IPS-20b (cell line): ENCODE measurements around the gene PKN2.

Experiments used
- H3K27ac ChIP-seq: one replicate; pipeline ENCODE4 v1.5.1; 2013; ENCODE audit warnings: low read length
- H3K27me3 ChIP-seq: 2 replicates; pipeline ENCODE4 v1.6.1; 2013; ENCODE audit warnings: mild to moderate bottlenecking, low read length, inconsistent platforms; ENCODE audit not compliant: insufficient read depth
- H3K36me3 ChIP-seq: 2 replicates; pipeline ENCODE4 v1.6.1; 2013; ENCODE audit warnings: low read depth, mild to moderate bottlenecking, inconsistent platforms, low read length, moderate library complexity; ENCODE audit not compliant: insufficient read depth
- H3K4me1 ChIP-seq: 2 replicates; pipeline ENCODE4 v1.6.1; 2013; ENCODE audit warnings: mild to moderate bottlenecking, control low read depth, inconsistent platforms, low read length, moderate library complexity; ENCODE audit not compliant: insufficient read depth
- H3K4me3 ChIP-seq: 2 replicates; pipeline ENCODE4 v1.5.1; 2013; ENCODE audit warnings: mild to moderate bottlenecking, low read length, inconsistent platforms
- H3K9ac ChIP-seq: 2 replicates; pipeline ENCODE4 v1.6.1; 2013; ENCODE audit warnings: low read depth, mild to moderate bottlenecking, inconsistent platforms, low read length, moderate library complexity
- H3K9me3 ChIP-seq: 2 replicates; pipeline ENCODE4 v1.6.1; 2013; ENCODE audit warnings: mild to moderate bottlenecking, low read depth, low read length, inconsistent platforms; ENCODE audit not compliant: insufficient read depth

The PKN2 gene

DNA sequence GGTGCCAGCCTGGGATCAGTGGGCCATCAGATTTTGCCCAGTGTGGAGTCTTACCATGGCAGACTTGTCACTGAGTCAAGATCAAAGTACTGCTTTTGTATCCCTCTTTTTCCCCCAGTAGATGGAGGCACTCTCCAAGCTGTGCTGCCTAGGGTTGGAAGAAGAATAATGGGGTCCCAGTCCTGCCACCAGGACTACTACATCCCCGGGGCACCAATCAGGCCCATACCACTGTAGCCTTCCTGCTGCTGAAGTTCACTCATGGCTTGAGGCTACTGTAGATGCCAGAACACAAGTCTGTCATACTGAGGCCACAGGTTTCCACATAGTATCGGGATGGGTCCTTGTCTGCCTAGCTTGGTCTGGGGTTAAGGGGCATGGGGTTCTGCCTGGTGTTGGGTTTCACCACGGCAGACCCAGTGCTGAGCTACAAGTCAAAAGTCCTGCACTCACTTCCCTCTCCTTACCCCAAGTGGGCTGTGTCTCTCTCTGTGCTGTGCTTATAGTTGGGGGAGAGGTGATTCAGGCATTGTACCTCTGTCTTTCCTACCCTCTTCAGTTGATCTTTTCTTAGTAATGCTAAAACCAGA is 53.4 kb downstream of the PKN2 start:
- Histone ChIP-seq H3K4me3 (no peak overlapping the region), H3K4me1 (peaks cover 7% of the 10 kb centered on the region; the same call in 1 of the 2 replicates), H3K9me3 (no peaks in the 10 kb centered on the region), H3K27me3 (no peaks in the 10 kb centered on the region), H3K27ac (no peak overlapping the region), H3K9ac (no peak overlapping the region), H3K36me3 (peaks cover 6% of the 10 kb centered on the region; the same call in 1 of the 2 replicates)

DNA sequence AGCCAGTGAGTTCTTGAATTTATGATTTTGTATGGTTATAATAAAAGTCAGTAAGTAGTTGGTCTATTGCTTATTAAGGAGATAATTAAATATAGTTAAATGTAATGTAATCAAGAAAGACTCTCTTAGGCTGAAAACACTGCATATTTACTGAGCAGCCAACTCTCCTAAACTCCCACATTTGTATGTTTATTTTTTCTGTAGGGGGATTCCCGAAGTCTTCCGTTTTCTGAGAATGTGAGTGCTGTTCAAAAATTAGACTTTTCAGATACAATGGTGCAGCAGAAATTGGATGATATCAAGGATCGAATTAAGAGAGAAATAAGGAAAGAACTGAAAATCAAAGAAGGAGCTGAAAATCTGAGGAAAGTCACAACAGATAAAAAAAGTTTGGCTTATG is 56.7 kb downstream of the PKN2 start:
- Histone ChIP-seq H3K4me1 (peaks cover 7% of the 10 kb centered on the region; the same call in 1 of the 2 replicates), H3K36me3 (peaks cover 27% of the 10 kb centered on the region), H3K27me3 (no peaks in the 10 kb centered on the region), H3K27ac (no peak overlapping the region), H3K9ac (no peak overlapping the region), H3K9me3 (no peaks in the 10 kb centered on the region), H3K4me3 (no peak overlapping the region)

DNA sequence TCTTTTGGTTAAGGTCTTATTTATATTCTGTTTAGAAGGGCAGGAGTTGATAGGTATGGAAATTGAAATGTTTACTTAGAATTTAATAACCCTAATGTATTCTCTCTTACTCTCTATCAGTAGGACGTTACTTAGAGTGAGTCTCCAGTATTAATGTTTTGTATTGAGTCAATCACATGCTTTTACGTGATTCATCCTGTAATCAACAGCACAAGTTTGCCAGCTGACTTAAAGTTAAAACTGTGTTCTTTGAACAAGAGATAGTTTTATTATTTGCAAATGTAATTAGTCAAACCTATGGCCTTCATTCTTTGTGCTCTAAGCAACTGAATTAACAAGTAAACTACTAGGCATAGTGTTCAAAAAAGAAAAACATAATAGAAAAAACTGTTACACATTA is 57.3 kb downstream of the PKN2 start:
- Histone ChIP-seq H3K9ac (no peak overlapping the region), H3K4me1 (peaks cover 7% of the 10 kb centered on the region; the same call in 1 of the 2 replicates), H3K36me3 (peaks cover 28% of the 10 kb centered on the region), H3K27me3 (no peaks in the 10 kb centered on the region), H3K27ac (no peak overlapping the region), H3K9me3 (no peaks in the 10 kb centered on the region), H3K4me3 (no peak overlapping the region)

DNA sequence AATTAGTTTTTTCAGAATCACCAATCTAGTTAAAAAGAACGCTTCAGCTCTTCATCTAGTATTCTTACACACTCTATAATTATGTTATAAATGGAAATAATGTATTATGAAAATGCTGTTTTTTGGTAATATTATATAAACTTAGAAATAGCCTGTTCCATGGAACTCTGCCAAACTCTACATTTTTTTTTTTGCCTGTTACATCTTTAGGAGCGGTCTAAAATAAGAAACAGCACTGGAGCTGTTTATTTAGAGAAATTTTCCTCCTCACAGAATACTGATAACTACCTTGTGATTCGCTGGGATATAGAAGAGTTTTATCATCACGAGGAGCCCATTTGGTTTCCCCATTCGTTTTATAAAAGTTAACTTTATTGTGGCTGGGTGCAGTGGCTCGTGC is 58.5 kb downstream of the PKN2 start:
- Histone ChIP-seq H3K9ac (no peak overlapping the region), H3K4me1 (peaks cover 7% of the 10 kb centered on the region; the same call in 1 of the 2 replicates), H3K27ac (no peak overlapping the region), H3K4me3 (no peak overlapping the region), H3K36me3 (peaks cover 28% of the 10 kb centered on the region), H3K27me3 (no peaks in the 10 kb centered on the region), H3K9me3 (no peaks in the 10 kb centered on the region)

DNA sequence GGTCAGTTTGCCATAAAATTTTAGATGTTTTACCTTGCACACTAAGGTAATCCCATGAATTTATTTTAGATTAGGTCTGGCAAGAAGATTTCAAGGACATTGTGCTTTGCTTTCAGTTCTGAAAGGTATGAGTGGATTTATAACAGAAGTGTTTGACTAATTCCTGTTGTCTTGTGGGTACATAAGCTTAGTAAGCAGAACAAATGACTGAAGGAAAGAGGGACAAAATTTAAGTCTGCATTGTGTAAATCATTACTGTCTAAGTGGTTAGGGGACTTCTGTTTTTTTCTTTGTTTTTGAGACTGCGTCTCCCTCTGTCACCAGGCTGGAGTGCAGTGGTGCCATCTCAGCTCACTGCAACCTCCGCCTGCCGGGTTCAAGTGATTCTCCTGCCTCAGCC is 60.1 kb downstream of the PKN2 start:
- Histone ChIP-seq H3K9me3 (no peaks in the 10 kb centered on the region), H3K9ac (no peak overlapping the region), H3K4me1 (no peaks in the 10 kb centered on the region), H3K4me3 (no peak overlapping the region), H3K36me3 (peaks cover 28% of the 10 kb centered on the region), H3K27ac (no peak overlapping the region), H3K27me3 (no peaks in the 10 kb centered on the region)

DNA sequence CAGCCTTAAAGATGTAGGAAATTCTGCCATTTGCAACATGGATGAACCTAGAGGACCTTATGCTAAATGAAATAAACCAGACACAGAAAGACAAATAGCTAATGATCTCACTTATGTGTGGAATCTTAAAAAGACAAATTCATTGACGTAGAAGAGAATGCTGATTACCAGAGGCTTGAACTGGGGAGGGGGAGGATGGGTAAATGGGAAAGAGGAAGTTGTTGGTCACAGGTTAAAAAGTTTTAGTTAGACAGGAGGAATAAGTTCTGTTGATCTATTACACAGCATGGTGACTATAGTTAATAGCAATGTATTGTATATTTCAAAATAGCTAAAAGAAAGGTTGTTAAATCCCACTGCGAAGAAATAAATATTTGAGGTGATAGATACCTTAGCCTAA is 62.8 kb downstream of the PKN2 start:
- no peaks in the 10 kb centered on the region for H3K4me1 ChIP-seq
- H3K9me3 ChIP-seq = no peaks in the 10 kb centered on the region
- no peak overlapping the region for H3K4me3 ChIP-seq
- peaks cover 24% of the 10 kb centered on the region for H3K36me3 ChIP-seq
- H3K27me3 ChIP-seq = no peaks in the 10 kb centered on the region
- no peak overlapping the region for H3K27ac ChIP-seq
- H3K9ac ChIP-seq = no peak overlapping the region

DNA sequence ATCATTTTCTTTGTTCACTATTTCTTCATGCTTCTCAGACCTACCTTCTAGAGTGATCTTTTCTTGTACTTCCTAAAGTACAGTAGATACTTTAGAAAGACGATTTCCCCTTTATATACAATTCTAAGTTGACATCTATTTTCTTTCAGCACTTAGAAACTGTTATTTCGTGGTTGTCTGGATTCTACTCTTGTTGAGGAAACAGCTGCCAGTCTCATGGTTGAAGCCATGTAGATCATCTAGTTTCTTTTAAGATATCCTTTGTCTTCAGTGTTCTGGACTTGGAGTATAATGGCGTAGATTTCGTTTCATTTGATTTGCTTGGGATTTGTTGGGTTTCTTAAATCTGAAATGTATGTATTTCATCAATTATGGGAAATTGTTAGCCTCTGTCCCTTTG is 67.6 kb downstream of the PKN2 start:
- Histone ChIP-seq H3K4me1 (no peaks in the 10 kb centered on the region), H3K27me3 (no peaks in the 10 kb centered on the region), H3K4me3 (no peak overlapping the region), H3K27ac (no peak overlapping the region), H3K9me3 (no peaks in the 10 kb centered on the region), H3K36me3 (peaks cover 3% of the 10 kb centered on the region; the same call in 1 of the 2 replicates), H3K9ac (no peak overlapping the region)

DNA sequence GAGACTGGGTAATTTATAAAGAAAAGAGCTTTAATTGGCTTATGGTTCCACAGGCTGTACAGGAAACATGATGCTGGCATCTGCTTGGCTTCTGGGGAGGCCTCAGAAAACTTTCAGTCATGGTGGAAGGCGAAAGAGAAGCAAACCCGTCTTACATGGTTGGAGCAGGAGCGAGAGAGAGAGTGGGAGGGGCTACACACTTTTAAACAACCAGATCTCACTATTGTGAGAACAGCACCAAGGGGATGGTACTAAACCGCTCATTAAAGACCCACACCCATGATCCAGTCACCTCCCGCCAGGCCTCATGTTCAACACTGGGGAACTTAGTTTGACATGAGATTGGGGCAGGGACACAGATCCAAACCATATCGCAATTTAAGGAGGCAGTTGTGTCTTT is 69.4 kb downstream of the PKN2 start:
- Histone ChIP-seq H3K27me3 (no peaks in the 10 kb centered on the region), H3K27ac (no peak overlapping the region), H3K9ac (no peak overlapping the region), H3K4me1 (no peaks in the 10 kb centered on the region), H3K9me3 (no peaks in the 10 kb centered on the region), H3K36me3 (peaks cover 3% of the 10 kb centered on the region; the same call in 1 of the 2 replicates), H3K4me3 (no peak overlapping the region)

DNA sequence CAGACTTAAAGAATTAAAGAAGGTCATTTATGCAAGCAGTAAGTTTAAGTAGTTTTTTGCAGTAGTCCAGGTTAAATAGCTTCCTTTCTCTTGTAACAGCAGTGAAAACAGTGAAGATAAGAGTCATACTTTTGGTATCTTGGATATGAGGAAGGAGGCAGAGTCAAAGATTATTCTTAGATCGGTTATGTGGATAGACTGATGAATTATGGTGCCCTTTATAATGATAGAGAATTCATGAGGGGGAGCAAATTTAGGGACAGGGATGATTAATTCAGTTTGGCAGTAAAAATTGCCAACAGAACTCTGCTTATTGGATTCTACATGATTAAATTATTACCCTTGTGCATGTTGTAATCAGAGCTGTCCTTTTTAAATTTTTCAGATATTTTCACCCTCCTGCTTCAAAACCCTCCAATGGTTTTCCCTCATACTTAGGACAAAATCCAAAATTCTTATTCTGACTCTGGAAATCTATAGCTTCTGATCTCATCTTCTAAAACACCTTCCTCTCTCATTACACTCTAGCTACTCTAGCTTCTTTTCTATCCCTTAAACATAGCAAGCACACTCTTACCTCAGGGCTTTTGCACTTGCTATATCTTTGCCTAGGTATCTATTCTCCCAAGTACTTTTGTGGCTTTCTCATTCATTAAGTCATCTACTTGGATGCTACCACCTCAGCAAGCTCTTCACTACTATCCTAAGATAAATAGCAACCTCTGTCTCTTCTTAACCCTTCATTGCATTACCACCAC is 79.8 kb downstream of the PKN2 start:
- no peak overlapping the region for H3K9ac ChIP-seq
- H3K27me3 ChIP-seq = no peaks in the 10 kb centered on the region
- no peak overlapping the region for H3K4me3 ChIP-seq
- H3K4me1 ChIP-seq = peaks cover 15% of the 10 kb centered on the region; the same call in 1 of the 2 replicates
- no peaks in the 10 kb centered on the region for H3K9me3 ChIP-seq
- peaks cover 28% of the 10 kb centered on the region for H3K36me3 ChIP-seq
- H3K27ac ChIP-seq = no peak overlapping the region

DNA sequence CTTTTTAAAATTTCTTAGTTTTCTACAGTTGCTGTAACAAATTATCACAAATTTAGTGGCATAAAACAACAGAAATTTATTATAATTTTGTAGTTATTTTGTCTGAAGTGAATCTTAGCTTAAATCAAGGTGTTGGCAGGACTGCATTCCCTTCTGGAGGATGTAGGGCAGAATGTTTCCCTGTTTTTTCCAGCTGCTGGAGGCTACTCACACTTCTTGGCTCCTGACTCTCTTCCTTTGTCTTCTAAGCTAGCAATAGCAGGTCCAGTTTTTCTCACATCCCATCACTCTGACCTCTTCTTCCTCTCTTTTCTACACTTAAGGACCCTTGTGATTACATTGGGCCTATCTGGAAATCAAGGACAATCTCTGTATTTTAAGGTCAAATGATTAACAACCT is 84.1 kb downstream of the PKN2 start:
- Histone ChIP-seq H3K36me3 (peaks cover 24% of the 10 kb centered on the region), H3K9ac (no peak overlapping the region), H3K27ac (peak overlapping the region; percentile 37), H3K4me3 (no peak overlapping the region), H3K27me3 (no peaks in the 10 kb centered on the region), H3K9me3 (no peaks in the 10 kb centered on the region), H3K4me1 (peaks cover 16% of the 10 kb centered on the region; the same call in 1 of the 2 replicates)

DNA sequence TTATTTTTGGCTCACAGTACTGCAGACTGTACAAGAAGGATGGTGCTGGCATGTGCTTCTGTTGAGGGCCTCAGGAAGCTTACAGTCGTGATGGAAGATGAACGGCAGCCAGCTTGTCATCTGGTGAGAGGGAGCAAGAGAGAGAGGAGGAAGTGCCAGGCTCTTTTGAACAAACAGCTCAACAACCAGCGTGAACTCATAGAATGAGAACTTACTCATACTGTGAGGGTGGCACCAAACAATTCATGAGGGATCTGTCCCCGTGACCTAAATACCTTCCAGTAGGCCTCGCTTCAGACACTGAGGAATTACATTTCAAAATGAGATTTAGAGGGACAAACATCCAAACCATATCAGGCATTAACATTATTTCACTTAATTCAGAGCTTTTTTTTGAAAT is 84.7 kb downstream of the PKN2 start:
- Histone ChIP-seq H3K9ac (no peak overlapping the region), H3K4me3 (no peak overlapping the region), H3K36me3 (peaks cover 24% of the 10 kb centered on the region), H3K27me3 (no peaks in the 10 kb centered on the region), H3K9me3 (no peaks in the 10 kb centered on the region), H3K4me1 (peaks cover 20% of the 10 kb centered on the region), H3K27ac (peak overlapping the region; percentile 37)

DNA sequence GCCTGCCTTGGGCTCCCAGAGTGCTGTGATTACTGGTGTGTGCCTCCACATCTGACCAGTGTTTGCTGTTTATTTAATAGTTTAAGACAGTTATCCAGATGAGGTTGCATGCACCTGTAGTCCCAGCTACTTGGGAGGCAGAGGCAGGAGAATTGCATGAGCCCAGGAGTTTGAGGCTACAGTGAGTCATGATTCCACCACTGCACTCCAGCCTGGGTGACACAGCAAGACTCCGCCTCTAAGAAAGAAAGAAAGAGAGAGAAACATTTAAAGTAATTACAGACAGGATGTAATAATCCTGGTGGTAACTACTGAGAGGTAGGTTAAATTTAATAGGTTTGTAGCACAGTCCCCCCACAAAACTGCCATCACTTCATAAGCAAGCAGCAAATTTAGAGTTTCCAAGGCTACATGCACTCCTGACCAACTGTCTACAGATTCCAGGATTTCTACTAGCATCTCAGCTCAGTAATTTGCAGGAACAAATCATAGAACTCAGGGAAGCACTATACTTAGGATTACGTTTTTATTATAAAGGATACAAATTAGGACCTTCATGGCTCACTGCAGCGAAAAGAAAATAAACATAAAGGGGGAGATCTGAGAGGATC is 89.6 kb downstream of the PKN2 start:
- Histone ChIP-seq H3K27ac (peak overlapping the region; percentile 66), H3K4me1 (peaks cover 44% of the 10 kb centered on the region), H3K9me3 (no peaks in the 10 kb centered on the region), H3K27me3 (no peaks in the 10 kb centered on the region), H3K4me3 (no peak overlapping the region), H3K36me3 (peaks cover 37% of the 10 kb centered on the region), H3K9ac (peak overlapping the region; percentile 1; the same call in 1 of the 2 replicates)
